ENCODE measurements around the gene SPATA18.

SPATA18 gene

DNA sequence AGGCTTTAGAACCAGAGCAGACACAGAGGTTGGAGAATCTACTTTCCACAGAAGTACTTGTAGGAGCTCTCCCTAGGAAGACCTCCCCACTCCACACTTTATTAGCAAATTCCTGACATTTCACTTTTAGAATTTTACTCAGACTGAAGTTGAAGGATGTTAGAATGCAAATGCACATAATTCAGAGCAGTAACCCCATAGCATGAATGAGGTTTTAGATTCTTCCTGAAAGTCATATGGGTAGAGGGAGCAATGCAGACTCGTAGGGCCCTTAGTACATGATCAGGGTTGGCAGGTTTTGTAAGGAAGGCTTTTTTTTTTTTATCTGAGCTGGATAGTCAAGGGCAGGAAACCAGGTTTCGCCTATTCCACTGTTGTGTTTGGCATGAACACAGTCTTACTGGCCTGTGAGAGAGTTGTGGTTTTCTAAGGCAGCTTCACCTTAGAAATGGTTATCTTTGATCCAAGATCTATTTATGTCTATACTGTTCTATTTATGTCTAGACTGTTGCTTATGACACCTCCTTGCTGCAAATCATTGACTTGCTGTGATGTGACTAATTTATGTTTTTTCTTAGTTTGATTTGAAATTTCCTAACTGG lies 48.9 kb downstream of the SPATA18 start:
- no peak overlapping the region for H3K4me3 ChIP-seq (replicated peaks in 1 of 2; ENCODE audit: low read depth in 2 of 2, low read length in 2 of 2)
- peak; percentile 4 to 50 for DNase-seq (ENCODE audit: low read depth in 2 of 2)
- TF ChIP-seq, protein P1, sequence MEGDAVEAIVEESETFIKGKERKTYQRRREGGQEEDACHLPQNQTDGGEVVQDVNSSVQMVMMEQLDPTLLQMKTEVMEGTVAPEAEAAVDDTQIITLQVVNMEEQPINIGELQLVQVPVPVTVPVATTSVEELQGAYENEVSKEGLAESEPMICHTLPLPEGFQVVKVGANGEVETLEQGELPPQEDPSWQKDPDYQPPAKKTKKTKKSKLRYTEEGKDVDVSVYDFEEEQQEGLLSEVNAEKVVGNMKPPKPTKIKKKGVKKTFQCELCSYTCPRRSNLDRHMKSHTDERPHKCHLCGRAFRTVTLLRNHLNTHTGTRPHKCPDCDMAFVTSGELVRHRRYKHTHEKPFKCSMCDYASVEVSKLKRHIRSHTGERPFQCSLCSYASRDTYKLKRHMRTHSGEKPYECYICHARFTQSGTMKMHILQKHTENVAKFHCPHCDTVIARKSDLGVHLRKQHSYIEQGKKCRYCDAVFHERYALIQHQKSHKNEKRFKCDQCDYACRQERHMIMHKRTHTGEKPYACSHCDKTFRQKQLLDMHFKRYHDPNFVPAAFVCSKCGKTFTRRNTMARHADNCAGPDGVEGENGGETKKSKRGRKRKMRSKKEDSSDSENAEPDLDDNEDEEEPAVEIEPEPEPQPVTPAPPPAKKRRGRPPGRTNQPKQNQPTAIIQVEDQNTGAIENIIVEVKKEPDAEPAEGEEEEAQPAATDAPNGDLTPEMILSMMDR (IDR thresholded peaks at IDR 0.05; ENCODE audit: low read depth, low read length): no peak

DNA sequence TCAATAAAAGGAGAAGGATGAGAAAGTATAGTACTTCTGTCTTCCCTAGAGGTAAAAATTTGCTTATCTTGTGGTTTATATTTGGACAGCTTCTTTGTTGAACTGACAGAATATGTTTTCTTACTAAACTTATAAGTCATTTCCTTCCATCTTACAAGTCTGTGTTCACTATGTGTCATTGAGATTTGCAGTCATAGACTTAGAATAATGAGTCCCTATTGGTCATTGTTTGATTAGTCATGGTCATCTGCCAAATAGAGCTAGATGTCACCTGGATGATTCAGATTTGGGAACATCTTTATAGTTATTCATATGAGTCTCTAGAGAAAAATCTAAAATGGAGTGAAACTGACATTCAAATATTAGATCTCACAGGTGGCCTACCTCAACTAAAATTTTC lies 51.5 kb downstream of the SPATA18 start:
- peak in 1 of 2 donors; percentile 91 for DNase-seq (ENCODE audit: low read depth in 2 of 2)
- TF ChIP-seq, protein P1 (IDR thresholded peaks at IDR 0.05; ENCODE audit: low read depth, low read length): no peak
- no peak overlapping the region for H3K4me3 ChIP-seq (replicated peaks in 1 of 2; ENCODE audit: low read depth in 2 of 2, low read length in 2 of 2)

DNA sequence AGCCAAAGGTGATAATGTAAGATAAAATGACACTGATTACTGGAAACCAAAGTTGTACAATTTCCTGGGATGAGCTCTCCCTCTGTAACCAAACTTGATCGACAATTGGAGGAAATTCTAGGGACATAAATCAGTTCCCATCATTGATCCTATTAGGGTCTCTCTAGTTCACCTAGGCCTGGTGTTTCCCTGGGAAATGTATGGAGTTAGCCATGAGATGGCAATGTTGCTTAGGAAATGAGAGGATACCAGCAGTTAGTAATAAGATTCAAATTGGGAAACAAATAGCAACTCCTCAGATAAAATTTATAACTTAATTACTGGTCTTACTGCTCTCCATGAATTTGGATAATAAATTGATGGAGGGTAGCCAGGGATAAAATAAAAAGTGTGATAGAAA lies 52.2 kb downstream of the SPATA18 start:
- TF ChIP-seq, protein P1 (IDR thresholded peaks at IDR 0.05; ENCODE audit: low read depth, low read length): peak; percentile 38
- no peak overlapping the region for H3K4me3 ChIP-seq (replicated peaks in 1 of 2; ENCODE audit: low read depth in 2 of 2, low read length in 2 of 2)
- peak; percentile 23 to 59 for DNase-seq (ENCODE audit: low read depth in 2 of 2)

DNA sequence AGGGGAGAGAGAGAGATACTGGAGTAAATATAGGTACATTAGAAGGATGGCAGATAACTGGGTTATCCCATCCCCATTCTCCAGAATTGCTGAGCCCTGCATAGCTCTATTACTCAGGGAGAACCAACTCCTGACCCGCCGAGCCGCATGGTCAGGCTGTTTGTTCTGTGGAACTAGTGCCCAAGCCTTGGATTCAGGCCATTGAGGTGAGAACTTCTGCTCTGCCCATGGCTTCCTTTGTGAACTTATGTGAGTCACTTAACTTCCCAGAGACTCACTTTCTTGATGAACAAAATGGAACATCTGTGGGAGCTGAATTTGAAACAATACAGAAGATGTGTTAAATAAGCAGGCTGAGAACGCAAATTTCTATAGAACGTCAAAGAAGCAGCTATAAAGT lies 54.2 kb downstream of the SPATA18 start:
- no peak overlapping the region for H3K4me3 ChIP-seq (replicated peaks in 1 of 2; ENCODE audit: low read depth in 2 of 2, low read length in 2 of 2)
- DNase-seq (ENCODE audit: low read depth in 2 of 2): no peak
- TF ChIP-seq, protein P1 (IDR thresholded peaks at IDR 0.05; ENCODE audit: low read depth, low read length): no peak

DNA sequence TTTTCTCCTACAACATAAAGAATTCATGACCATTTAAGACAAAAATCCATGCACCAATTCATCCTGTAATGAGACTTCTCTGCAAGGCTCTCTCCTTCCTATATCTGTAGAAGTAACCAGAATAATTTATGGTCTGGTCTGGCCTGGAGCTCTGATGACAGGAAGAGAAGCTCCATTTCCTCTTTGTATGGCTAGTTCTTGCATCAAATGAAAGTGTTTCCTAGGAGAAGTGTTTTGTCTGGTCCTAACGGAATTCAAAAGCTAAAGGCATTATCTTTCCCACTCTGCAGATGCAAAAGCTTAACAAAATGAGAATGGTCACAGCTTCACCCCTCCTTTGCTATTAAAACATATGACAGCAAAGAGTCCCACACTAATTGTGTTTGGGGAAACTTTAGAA lies 55.1 kb downstream of the SPATA18 start:
- TF ChIP-seq, protein P1 (IDR thresholded peaks at IDR 0.05; ENCODE audit: low read depth, low read length): no peak
- DNase-seq (ENCODE audit: low read depth in 2 of 2): no peak

DNA sequence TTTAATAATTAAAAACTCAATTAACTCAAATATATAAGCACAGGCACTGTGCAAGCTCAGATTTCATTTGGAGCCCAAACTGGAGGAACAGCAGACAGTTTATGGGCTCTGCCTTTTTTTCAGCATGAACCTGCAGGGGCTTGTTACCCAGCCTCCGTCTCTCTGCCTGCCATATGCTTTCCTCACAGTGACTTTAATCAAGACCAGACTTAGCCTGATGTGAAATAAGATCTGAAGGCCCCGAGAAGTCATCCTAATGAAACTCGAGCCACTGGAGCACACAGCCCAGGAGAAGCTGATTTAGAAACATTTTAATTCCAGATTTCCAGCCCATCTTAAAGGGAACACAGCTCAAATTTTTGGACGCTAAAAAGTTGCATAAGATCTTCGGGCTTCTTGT lies 55.6 kb downstream of the SPATA18 start:
- H3K4me3 ChIP-seq (replicated peaks in 1 of 2; ENCODE audit: low read depth in 2 of 2, low read length in 2 of 2): no peak overlapping the region
- TF ChIP-seq, protein P1 (IDR thresholded peaks at IDR 0.05; ENCODE audit: low read depth, low read length): no peak
- no peak for DNase-seq (ENCODE audit: low read depth in 2 of 2)

More for the DNA sequence above, 55.1 kb downstream of the SPATA18 start:
- H3K4me3 ChIP-seq (replicated peaks in 1 of 2; ENCODE audit: low read depth in 2 of 2, low read length in 2 of 2): no peak overlapping the region

DNA sequence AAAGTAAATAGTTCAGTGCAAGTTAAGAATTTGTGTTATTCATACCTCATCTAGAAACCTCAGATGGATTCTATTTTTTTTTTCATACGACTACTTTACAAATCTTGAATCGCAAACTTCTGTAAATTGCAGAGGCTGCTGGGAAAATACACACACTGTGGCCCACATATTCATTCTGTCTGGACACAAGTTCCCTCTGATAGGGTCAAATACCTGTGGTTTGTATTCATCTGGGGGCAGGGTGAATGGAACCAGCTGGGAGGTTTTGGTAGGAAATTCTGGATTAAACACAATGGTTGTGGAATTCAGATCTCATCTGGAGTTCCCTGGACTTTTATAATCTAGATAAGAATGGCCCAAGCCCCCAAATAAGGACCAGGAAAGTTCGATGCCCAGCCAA lies 56.2 kb downstream of the SPATA18 start:
- no peak overlapping the region for H3K4me3 ChIP-seq (replicated peaks in 1 of 2; ENCODE audit: low read depth in 2 of 2, low read length in 2 of 2)
- DNase-seq (ENCODE audit: low read depth in 2 of 2): peak in 1 of 2 donors; percentile 38
- TF ChIP-seq, protein P1 (IDR thresholded peaks at IDR 0.05; ENCODE audit: low read depth, low read length): no peak

Data from cardiac fibroblast (primary cell).